ENCODE data around the gene DLEU7. TPM values are rescaled to one million over a fixed set of nuclear protein-coding genes. Genes with fewer than 3 reads are reported as not detected.

The DLEU7 gene
- polyA plus RNA-seq, 1 donor (not counting 4 experiments of a cell fraction or from before 2014, with no cell fraction given) = not detected

- H3K4me2 ChIP-seq (ENCODE audit: control insufficient read depth, extremely low read depth, insufficient read depth, low read depth, low read length) = no peak overlapping the region
- TF ChIP-seq, protein P1, sequence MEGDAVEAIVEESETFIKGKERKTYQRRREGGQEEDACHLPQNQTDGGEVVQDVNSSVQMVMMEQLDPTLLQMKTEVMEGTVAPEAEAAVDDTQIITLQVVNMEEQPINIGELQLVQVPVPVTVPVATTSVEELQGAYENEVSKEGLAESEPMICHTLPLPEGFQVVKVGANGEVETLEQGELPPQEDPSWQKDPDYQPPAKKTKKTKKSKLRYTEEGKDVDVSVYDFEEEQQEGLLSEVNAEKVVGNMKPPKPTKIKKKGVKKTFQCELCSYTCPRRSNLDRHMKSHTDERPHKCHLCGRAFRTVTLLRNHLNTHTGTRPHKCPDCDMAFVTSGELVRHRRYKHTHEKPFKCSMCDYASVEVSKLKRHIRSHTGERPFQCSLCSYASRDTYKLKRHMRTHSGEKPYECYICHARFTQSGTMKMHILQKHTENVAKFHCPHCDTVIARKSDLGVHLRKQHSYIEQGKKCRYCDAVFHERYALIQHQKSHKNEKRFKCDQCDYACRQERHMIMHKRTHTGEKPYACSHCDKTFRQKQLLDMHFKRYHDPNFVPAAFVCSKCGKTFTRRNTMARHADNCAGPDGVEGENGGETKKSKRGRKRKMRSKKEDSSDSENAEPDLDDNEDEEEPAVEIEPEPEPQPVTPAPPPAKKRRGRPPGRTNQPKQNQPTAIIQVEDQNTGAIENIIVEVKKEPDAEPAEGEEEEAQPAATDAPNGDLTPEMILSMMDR (optimal IDR thresholded peaks at IDR 0.05 in 1 of 3, IDR thresholded peaks at IDR 0.05 in 1 of 3, conservative IDR thresholded peaks at IDR 0.05 in 1 of 3; ENCODE audit: extremely low read depth in 1 of 3, insufficient read depth in 2 of 3, low read length in 3 of 3) = no peak
- TF ChIP-seq EZH2 (IDR thresholded peaks at IDR 0.05; ENCODE audit: low read length) = no peak
- DNase-seq (ENCODE audit: low read depth, low spot score) = no peak
- no peaks in the 10 kb centered on the region for H4K20me1 ChIP-seq (ENCODE audit: control insufficient read depth, extremely low read depth, insufficient read depth, low read length)
- H3K27me3 ChIP-seq (ENCODE audit: control insufficient read depth, extremely low read depth, insufficient read depth, low read length) = peaks cover 8% of the 10 kb centered on the region
- no peak overlapping the region for H3K4me3 ChIP-seq (ENCODE audit: control insufficient read depth in 2 of 3, extremely low read depth in 1 of 3, insufficient read depth in 2 of 3, low read depth in 1 of 3, low read length in 3 of 3)
- H3K36me3 ChIP-seq (ENCODE audit: control insufficient read depth in 2 of 2, extremely low read depth in 1 of 2, insufficient read depth in 2 of 2, low read length in 2 of 2) = no peaks in the 10 kb centered on the region
- H3K79me2 ChIP-seq (ENCODE audit: control insufficient read depth, insufficient read depth, low read length) = no peaks in the 10 kb centered on the region
- FAIRE-seq = no peak
- H3K9me1 ChIP-seq (ENCODE audit: control insufficient read depth, extremely low read depth, insufficient read depth, low read length) = no peaks in the 10 kb centered on the region
- H3K4me1 ChIP-seq (ENCODE audit: control insufficient read depth, extremely low read depth, insufficient read depth, low read length) = no peaks in the 10 kb centered on the region
- H3K27ac ChIP-seq (ENCODE audit: control insufficient read depth, insufficient read depth, low read length) = no peak overlapping the region
- dilution Hi-C loops (cut with MboI; ENCODE audit: extremely low pct_ligation_motif_present, low sequenced_read_pairs) = no loop called here
- H3K9me3 ChIP-seq (ENCODE audit: control insufficient read depth, low read depth, low read length) = no peaks in the 10 kb centered on the region
- no peak overlapping the region for H3K9ac ChIP-seq (ENCODE audit: control insufficient read depth, extremely low read depth, insufficient read depth, low read length)
- no peak overlapping the region for H2AFZ ChIP-seq (ENCODE audit: control insufficient read depth, low read length)
Measured at GRCh38 chr13:50882816-50883435, 39.4 kb upstream of the DLEU7 start.

DNA sequence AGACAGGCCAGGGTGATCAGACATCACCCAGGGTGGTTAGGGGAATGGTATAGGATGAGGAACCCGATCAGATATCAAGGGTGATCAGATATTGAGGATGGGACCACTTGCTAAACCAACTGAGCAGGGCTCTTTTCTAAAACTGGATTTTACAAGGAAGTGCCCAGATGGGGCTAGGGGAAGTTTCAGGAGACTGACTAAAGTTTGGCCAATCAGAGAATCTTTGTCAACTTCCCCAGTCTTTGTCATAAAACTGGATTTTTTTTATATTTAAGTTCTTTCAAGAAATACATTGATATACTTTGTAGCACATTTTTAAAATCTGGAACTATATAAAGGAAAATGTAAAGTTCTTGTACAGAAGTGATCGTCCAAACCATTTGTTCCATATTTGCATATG lies 30.5 kb upstream of the DLEU7 start:
- no peak overlapping the region for H2AFZ ChIP-seq (ENCODE audit: control insufficient read depth, low read length)
- TF ChIP-seq, protein P1 (optimal IDR thresholded peaks at IDR 0.05 in 1 of 3, IDR thresholded peaks at IDR 0.05 in 1 of 3, conservative IDR thresholded peaks at IDR 0.05 in 1 of 3; ENCODE audit: extremely low read depth in 1 of 3, insufficient read depth in 2 of 3, low read length in 3 of 3) = no peak
- no peak for TF ChIP-seq EZH2 (IDR thresholded peaks at IDR 0.05; ENCODE audit: low read length)
- no peak overlapping the region for H3K4me2 ChIP-seq (ENCODE audit: control insufficient read depth, extremely low read depth, insufficient read depth, low read depth, low read length)
- H3K79me2 ChIP-seq (ENCODE audit: control insufficient read depth, insufficient read depth, low read length) = no peaks in the 10 kb centered on the region
- H3K4me1 ChIP-seq (ENCODE audit: control insufficient read depth, extremely low read depth, insufficient read depth, low read length) = no peaks in the 10 kb centered on the region
- H3K9me3 ChIP-seq (ENCODE audit: control insufficient read depth, low read depth, low read length) = no peaks in the 10 kb centered on the region
- no peaks in the 10 kb centered on the region for H3K9me1 ChIP-seq (ENCODE audit: control insufficient read depth, extremely low read depth, insufficient read depth, low read length)
- H3K4me3 ChIP-seq (ENCODE audit: control insufficient read depth in 2 of 3, extremely low read depth in 1 of 3, insufficient read depth in 2 of 3, low read depth in 1 of 3, low read length in 3 of 3) = no peak overlapping the region
- H3K27me3 ChIP-seq (ENCODE audit: control insufficient read depth, extremely low read depth, insufficient read depth, low read length) = no peaks in the 10 kb centered on the region
- no peak for DNase-seq (ENCODE audit: low read depth, low spot score)
- dilution Hi-C loops (cut with MboI; ENCODE audit: extremely low pct_ligation_motif_present, low sequenced_read_pairs) = no loop called here
- H4K20me1 ChIP-seq (ENCODE audit: control insufficient read depth, extremely low read depth, insufficient read depth, low read length) = no peaks in the 10 kb centered on the region
- H3K36me3 ChIP-seq (ENCODE audit: control insufficient read depth in 2 of 2, extremely low read depth in 1 of 2, insufficient read depth in 2 of 2, low read length in 2 of 2) = no peaks in the 10 kb centered on the region
- no peak overlapping the region for H3K27ac ChIP-seq (ENCODE audit: control insufficient read depth, insufficient read depth, low read length)
- no peak for FAIRE-seq
- H3K9ac ChIP-seq (ENCODE audit: control insufficient read depth, extremely low read depth, insufficient read depth, low read length) = no peak overlapping the region
